RPMI8226 (cell line): ENCODE data around the gene RPS19.

Source experiments
- DNase-seq: peaks from one replicate; pipeline ENCODE4 v3.0.0-alpha.2; 2015

Gene RPS19

GRCh38 chr19:41879670-41880328 is 19.7 kb downstream of the RPS19 start:
- DNase-seq, result no peak

DNA sequence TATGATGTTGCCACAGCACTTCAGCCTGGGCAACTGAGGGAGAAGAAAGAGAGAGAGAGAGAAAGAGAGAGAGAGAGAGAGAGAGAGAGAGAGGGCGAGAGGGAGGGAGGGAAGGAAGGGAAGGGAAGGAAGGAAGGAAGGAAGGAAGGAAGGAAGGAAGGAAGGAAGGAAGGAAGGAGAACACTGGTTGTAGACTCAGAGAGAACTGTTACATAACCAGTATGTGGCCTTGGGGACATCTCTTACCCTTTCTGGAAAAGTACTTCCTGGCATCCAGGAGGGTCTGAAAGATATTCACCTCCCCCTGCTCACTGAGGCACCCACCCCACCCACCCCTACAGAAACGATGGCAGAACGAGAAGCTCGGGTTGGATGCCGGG is 20.3 kb downstream of the RPS19 start:
- DNase-seq, result no peak

GRCh38 chr19:41882568-41883462 is 22.8 kb downstream of the RPS19 start, which contains the start of gene ARHGEF1:
TSS of gene ARHGEF1 (plus strand) at chr19:41883184. CDS start at chr19:41888083, 4,899 bp downstream.
- DNase-seq, result peak; percentile 43

- DNase-seq, result no peak
Observed at GRCh38 chr19:41883463-41883820, 23.4 kb downstream of the RPS19 start.

DNA sequence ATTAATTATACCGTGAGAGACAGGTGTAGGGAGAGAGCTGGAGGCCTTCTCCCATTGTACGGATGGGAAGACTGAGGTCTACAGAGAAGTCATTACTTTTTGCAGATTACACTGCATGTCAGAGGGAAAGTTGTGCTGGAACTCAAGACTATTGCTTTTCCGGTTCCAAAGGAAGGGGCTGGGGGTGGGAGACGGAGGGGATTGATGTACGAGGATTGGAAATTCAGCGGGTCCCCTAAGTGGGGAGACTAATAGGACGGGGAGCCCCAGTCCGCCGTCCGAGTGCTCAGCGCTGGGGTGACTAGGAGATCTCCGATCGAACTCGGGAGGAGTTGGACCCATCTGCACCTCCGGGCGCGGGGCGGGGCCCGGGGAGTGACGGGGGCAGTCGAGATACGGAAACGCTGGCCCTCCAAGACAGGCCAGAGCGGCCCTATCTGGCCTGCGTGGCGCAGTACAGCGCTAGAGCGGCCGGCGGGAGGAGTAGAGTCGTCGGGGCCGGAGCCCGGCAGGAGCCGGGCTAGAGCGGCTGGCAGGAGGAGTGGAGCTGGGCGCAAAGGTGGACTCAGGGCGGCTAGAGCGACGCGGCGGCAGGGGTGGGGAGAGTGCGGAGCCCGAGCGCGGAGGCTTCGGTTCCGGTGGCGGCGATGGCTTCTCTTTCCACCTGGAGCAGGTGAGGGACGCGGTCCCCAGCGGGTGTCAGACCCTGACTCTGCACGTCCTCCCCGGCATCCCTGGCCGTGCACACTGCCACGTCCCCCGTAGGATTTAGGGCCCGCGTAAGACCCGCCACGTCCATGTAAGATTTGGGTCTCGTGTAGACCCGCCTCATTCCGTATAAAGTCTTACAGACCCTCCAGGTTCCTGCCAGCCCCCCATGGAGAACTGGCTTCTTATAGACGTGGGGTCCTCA is 24.0 kb downstream of the RPS19 start:
- DNase-seq, result peak; percentile 93

DNA sequence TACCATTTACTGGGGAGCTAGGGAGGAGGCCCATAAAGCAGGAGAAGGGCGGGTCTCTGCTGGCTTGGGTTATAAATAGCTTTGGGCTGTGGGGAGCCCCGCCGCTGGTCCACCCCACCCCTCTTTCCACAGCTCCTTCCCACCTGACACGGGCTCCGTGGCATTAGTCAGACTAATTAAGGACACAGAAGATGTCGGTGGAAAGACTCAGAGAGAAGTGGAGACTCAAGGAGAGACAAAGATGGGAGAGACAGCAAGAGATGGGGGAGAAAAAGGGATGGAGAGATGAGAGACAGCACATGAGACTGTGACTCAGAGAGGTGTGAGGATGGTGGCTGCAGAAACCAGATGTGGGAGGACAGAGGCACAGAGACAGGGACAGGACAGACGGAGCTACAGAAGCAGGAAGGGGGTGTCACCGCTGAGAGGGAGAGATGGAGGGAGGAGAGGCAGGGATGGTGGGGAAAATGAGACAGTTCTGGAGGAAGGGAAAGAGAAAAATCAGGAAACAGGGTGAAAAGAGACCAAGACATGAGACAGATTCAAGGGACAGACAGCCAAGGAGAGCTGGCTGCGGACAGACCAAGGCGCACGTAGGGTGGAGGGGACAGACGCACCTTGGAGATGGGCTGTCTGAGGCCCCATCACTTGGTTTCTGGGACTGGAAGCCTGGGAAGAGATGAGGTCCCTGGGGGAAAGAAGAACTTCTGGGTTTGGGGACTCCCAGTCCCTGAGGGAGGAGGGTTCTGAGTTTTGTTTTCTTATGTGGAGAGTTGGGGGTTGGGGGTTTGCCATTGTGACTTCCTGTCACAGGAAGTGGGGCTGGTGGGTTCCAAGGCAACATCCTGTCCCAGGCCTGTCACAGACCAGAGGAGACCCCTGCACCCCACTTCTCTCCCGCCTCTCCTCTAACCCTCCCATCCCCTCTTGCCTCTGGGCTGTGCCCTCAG is 27.0 kb downstream of the RPS19 start:
- no peak for DNase-seq

GRCh38 chr19:41887711-41888382 is 27.8 kb downstream of the RPS19 start:
- DNase-seq, result no peak

DNA sequence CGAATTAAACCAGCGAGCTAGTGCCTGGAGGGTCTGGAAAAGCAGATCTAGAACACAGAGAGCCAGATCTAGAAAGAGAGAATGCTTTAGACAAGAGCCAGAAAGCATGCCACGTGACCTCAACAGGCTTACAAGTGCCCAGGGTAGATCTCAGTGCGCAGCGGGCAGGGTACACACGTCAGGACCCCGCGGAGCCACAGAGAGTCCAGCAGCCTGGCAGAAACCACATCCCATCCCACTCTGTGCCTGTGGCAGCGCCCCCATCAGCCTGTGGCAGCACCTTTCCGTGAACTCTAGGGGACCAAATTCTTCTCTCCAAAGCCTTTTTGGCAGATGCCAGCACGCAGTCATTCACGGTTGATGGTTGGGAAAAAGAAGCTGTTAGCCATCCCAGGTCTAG is 28.9 kb downstream of the RPS19 start:
- DNase-seq, result no peak

DNA sequence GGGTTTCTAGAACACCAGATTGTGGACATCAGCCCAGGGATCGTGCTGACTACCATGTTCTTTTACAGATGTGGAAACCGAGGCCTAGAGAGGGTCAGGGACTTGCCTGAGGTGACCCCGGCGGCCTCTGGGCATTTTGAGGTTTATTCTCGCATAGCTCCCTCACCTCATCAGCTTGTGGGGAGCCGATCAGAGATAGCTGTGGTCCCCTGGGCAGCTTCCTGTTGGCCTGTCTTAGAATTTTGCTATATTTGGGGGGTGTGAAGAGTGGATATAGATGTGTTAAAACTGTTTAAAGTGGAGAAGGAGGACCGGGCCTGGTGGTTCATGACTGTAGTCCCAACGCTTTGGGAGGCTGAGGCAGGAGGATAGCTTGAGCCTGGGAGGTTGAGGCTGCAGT is 29.8 kb downstream of the RPS19 start:
- no peak for DNase-seq

- DNase-seq, result no peak
Observed at GRCh38 chr19:41890936-41891335, 30.9 kb downstream of the RPS19 start.

DNA sequence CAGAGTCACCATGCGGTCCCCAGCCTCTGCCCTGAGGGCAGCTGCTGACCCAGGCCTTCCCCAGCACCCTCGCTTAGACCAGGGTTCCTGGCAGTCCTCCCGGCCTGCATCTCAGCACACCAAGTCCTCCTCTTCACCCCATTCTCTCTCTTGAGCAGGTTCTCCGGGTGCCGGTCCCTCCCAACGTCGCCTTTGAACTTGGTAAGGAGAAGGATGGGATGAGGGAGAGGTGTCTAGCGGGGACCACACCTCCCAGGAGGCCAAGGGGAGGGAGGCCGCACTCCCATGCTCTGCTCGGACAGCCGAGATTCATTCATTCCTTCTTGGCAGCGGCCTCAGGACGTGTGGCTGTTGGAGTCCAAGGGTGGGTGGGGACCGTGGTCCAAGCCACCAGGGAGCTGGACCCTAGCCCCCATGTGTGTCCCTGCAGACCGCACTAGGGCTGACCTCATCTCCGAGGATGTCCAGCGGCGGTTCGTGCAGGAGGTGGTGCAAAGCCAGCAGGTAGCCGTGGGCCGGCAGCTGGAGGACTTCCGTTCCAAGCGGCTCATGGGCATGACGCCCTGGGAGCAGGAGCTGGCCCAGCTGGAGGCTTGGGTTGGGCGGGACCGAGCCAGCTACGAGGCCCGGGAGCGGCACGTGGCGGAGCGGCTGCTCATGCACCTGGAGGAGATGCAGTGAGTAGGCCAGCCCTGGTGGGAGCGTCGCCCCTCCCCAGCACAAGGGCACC is 32.3 kb downstream of the RPS19 start:
- DNase-seq, result no peak

DNA sequence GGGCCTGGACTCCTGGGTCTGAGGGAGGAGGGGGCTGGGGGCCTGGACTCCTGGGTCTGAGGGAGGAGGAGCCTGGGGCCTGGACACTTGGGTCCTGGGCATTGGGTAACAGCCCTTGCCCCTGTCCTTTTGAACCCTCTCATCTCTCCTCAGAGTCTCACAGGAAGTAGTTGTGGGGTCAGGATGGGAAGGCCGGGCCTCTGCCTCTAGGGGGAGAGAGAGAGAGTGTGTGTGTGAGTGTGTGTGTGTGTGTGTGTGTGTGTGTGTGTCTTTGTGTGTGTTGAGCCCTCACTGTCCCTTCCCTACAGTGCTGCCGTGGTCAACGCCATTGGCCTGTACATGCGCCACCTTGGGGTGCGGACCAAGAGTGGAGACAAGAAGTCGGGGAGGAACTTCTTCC is 33.8 kb downstream of the RPS19 start:
- DNase-seq, result no peak

DNA sequence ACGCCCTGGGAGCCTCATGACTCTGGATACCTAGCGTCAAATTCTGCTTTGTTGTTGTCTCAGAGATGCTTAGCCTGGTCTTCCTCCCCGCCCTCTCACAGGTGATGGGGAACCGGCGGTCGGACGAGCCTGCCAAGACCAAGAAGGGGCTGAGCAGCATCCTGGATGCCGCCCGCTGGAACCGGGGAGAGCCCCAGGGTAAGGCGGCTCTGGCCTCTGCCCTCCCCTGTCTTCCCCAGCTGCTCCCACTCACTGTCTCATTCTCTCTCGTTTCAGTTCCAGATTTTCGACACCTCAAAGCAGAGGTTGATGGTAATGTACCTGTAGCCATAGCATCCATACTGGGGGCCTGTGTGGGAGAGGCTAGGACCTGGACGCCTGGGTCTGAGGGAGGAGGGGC is 34.3 kb downstream of the RPS19 start:
- DNase-seq, result no peak

DNA sequence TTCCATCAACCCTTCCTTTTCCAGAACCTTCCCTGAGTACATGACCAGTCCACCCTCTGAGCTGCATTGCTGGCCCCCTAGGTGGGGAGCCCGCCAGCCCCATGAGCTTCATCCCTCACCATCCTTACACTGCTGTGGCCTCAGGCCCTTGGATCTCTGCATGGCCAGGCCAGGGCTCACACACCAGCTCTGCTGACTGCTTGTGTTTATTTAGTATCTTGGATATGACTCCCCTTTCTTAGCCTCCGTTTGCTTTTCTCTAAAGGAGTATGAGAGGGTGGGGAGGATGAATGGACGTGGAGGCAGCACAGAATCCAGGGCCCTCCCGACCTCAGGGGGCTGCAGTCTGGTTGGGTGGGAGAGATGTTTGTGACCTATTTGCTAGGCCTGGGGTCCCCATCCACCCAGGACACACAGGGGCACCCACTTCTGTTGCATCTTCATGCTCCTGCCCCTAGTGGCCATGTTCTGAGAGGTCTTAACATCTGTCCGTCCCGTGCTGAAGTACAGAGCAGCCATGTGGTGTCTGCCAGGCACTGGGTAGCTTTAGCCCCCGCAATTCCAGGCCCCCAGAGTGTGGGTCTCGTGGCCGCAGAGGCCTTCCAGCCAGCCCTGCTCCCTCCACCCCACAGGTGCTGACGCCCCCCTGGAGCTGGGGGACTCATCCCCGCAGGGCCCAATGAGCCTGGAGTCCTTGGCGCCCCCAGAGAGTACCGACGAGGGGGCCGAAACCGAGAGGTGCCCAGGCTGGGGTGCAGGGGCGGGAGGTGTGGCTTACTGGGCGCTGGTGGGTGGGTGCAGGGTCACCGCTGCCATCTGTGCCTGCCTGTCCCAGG is 35.9 kb downstream of the RPS19 start:
- no peak for DNase-seq

DNA sequence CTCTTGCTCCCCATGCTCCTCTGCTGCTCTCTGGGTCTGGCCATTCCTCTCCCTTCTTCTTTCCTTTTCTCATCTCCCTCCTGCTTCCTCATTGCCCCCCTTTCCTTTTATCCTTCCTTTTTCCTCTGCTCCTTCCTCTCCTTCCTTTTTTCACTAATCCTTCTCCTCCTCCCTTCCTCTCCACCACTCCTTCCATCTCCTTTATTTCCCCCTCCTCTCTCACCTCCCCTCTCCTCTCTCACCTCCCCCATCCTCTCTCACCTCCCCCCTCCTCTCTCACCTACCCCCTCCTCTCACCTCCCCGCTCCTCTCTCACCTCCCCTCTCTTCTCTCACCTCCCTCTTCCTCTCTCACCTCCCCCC is 36.5 kb downstream of the RPS19 start:
- DNase-seq, result no peak

- DNase-seq, result no peak
Observed at GRCh38 chr19:41897181-41897580, 37.1 kb downstream of the RPS19 start.

DNA sequence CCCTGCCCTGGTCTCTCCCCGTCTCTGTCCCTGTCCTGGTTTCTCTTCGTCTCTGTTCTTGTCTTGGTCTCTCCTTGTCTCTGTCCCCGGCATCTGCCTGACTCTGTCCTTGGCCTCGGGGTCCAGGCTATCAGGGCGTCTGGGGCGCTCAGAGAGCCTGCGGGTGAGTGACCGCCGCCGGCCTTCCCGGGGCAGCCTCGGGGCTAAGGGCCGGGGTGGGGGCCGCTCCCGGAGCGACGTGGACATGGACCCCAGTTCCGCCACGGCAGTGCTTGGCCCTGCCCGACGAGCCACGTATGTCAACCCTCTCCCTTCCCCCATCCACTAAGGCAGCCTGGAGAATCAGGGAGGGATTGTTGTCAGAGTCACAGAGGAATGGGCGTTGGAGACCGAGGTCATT is 37.8 kb downstream of the RPS19 start:
- no peak for DNase-seq

DNA sequence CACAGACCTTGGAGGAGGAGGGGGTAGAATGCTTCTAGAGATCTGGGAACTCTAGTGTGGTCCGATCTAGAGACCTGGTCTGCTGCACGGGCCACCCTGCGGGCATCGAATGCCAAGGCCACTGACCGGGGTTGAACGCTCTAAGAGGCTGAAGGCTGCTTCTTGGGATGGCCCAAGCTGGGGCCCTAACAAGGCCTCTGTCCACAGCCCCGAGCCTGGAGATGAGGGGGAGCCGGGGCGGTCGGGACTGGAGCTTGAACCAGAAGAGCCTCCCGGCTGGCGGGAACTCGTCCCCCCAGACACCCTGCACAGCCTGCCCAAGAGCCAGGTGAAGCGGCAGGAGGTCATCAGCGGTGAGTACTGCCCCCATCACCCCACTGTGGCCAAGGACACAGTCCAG is 38.2 kb downstream of the RPS19 start:
- no peak for DNase-seq

GRCh38 chr19:41901707-41902360 is 41.8 kb downstream of the RPS19 start:
- no peak for DNase-seq
